ENCODE measurements around the gene TAGLN2.

TAGLN2 gene

DNA sequence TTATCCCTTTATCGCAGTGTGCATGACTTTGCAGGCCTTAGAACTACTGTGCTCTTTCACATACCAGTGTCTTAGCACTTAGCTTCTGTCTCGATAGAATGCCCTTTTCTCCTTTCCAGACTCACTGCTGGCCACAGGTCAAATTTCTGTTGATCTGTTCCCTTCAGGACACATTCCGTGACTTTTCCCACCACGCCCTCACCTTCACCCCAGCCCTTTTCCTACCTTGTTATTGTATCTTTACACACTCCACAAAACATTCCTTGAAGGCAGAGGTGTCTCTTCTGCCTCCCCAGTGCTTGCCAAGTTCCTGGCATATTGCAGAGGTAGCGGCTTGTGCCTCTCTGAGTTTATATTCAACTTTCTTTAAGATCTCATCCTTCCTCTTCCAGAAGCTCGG, 23.8 kb upstream of the TAGLN2 start:
- no peak for DNase-seq

GRCh38 chr1:159947942-159948341, 22.6 kb upstream of the TAGLN2 start:
- no peak for DNase-seq

DNA sequence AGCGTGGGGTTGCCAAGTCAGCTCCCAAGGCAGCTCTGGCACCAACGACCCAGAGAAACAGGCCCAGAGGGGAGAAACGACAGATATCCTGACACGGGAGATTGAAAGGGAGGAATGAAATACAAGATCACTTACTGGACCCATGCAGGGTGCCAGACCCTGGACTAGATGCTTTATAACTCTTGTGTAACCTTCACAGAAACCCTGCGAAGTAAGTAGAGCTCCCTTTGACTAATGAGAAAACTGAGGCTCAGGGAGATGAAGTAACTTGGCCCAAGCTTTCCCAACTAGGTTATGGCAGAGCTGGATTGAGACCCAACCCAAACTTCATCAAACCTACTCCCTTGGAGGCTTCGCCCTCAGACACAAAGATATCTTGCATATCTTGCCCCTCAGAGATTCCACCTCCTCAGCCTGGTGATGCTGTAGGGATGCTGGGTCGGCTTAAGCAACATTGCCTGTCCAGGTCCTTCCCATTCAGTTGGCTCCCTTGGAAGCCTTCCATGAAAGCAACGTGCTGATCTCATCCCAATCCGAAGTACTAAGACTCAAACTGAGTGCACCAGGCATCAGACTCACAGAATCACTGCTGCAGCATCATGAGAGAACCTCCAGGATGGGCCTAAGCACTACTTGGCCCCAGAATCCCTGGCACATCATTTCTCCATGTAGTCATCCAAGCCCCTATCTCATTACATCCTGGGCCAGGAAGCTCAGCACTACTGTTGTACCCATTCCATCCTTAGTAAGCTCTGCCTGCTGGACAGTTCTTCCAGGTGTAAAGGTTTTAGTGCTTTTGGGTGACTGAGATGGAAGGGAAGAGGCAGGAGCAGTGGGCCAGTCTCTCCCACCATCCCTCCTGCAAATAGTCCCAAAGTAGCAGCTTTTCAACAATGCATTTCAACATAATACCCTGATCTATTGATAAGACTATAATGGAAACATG, 21.2 kb upstream of the TAGLN2 start:
- DNase-seq, result no peak

DNA sequence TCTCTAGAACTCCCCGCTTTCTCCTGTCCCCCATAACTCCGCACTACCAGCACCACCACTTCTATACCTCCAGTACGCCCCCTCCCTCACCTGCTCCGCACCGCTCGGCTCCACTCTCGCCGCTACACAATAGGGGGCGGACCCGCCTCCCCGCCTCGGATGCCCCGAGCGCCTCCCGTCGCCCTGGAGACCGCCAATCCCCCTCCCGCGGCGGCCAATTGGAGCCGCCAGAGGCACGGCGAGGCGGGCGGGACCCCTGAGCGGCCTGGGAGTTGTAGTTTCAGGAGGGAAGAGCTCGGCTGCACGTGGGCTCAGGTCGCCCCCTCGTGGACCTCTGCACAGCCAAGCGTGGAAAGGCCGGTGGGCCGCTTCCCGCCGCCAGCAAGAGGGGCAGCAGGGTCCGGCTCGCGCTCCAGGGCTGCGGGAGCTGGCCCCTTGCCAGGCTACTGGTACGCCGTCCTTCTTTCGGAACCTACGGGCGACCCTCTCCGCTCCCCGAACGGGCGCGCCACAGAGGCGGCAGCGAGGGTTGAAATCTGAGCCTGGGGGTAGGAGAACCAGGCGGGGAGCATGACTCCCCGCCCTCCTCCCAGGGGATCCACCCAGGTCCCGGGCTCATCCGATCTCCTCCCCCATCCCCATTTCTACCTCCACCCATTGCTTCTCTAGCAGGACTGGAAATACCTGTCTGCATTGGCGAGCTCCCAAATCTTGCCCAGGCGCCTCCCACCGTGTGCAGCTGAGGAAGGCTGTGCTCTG, 20.4 kb upstream of the TAGLN2 start, which contains the start of gene IGSF9:
Gene IGSF9 (minus strand): TSS at position 131 of the 759 bp plus-strand sequence. CDS start 2,159 bp downstream, outside the sequence.
- no peak for DNase-seq

DNA sequence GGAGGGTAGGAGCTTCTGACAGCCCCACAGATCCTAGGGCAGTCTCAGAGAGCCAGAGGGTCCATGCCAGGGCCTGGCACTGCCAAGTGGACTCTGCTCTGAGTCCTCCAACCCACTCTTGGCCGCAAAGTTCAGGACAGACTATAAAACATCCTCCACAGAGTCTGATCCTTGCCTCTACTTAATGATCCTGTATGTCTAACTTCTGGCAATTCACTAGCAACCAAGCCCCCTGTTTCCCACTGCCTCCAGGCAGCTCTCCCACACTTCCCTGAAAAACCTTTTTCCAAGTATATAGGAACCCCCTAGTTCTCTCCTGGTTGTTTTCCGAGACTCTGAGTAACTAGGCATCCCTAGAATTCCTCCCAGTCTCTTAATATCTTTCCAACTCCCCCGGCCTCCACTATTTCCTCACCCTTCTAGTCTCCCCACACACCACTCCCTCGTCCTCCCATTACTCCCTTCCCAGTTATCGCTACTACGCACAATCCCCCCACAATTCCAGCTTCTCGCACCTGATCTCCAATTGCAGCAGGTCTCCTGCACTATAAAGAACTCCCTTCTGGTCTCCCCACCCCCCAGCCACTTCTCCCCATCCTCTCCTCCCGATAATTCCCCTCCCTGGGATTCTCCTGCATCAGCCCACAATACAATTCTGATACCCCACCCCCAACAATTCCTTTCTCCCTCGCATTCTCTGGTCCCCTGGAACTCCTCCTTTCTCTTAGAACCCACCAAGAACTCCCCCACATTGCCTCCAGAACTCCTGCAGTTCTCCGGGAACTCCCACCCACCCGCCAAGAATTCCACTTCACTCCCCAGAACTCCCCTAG, 19.5 kb upstream of the TAGLN2 start:
- no peak for DNase-seq

GRCh38 chr1:159943908-159944622, 18.8 kb upstream of the TAGLN2 start:
- DNase-seq, result no peak

DNA sequence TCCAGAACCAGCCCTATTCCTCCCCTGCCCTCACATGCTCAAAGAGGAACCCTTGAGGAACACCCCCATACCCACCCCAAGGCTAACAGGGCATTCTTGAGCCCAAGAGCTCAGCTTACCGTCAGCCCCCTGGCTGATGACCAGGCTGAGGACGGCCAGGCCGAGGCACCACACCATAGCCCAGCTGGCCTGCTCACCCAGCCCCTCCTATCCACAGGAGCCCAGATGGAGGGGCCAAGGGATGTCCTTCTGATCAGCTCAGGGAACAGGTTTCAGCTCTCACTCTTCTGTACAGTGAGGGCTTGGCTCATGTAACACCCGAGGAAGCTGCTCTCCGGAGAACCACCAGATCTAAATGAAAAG, 18.0 kb upstream of the TAGLN2 start:
- no peak for DNase-seq

- DNase-seq, result no peak
Observed at GRCh38 chr1:159942632-159943277, 17.4 kb upstream of the TAGLN2 start.

- no peak for DNase-seq
Observed at GRCh38 chr1:159941591-159942560, 16.6 kb upstream of the TAGLN2 start.

DNA sequence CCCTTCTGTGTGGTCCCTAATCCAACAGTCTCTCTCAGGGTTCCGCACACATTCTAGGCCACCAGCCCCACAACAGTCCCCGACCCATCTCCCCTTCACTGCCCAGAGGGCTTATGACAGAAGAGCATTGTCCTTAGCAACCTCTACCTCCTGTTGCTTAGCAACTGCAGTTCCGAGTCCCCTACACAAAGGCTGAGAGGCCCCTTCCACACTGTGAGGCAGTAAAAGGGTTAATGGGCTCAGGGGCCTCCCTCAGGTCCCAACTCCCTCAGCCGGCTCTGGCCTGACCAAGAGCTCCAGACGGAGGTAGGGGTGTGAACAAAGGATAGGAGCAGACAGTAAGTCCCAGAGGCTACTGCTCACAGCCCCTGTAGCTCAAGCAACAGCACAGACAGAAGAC, 15.8 kb upstream of the TAGLN2 start:
- no peak for DNase-seq

GRCh38 chr1:159940006-159940620, 14.8 kb upstream of the TAGLN2 start:
- DNase-seq, result no peak

- no peak for DNase-seq
Observed at GRCh38 chr1:159939678-159940002, 14.3 kb upstream of the TAGLN2 start.

- DNase-seq, result no peak
Observed at GRCh38 chr1:159938905-159939677, 13.8 kb upstream of the TAGLN2 start.

GRCh38 chr1:159938211-159938852, 13.0 kb upstream of the TAGLN2 start:
- no peak for DNase-seq

GRCh38 chr1:159937054-159937750, 11.9 kb upstream of the TAGLN2 start:
- no peak for DNase-seq

DNA sequence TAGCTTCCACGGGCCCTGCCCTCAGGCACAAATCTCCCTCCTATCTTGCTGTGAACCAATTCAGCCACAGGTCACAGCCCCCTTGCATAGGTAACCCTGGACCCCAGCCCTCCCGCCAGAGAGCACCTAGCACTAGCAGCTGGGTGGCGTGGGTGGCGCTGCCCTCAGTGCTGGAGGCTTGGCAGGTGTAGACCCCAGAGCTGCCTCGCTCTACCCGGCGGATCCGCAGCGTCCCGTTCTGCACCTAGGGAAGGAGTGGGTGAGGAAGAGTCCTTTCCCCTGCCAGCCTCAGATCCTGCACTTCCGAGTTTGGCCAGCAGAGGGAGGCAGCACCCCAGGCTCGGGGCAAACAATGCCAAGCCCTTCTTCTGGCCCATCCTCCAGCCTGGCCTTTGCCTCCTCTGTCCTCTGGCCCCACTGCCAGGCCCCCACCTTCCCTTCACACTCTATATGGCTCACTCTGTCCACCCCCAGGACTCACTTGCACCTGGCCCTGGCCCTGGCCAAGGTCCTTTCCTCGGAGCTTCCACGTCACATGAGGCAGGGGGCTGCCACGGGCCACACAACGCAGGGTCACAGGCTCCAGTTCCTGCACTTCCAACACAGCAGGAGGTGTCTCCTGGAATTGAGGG, 11.1 kb upstream of the TAGLN2 start:
- DNase-seq, result peak; percentile 16

- DNase-seq, result no peak
Observed at GRCh38 chr1:159935719-159936272, 10.5 kb upstream of the TAGLN2 start.

Measured in GOT3 (cell line).